Urinary bladder (tissue), 4 donors: ENCODE data around the gene MDP1. TPM values are rescaled to one million over a fixed set of nuclear protein-coding genes. Genes with fewer than 3 reads are reported as not detected.

Experiments used
- DNase-seq: peaks from one replicate; pipeline ENCODE4 v3.0.0-alpha.2; 2015; ENCODE audit errors: extremely low spot score
- H3K27ac ChIP-seq: one replicate; pipeline ENCODE4 v1.5.1; 2013; ENCODE audit warnings: low read depth, mild to moderate bottlenecking, moderate library complexity
- H3K36me3 ChIP-seq: one replicate; pipeline ENCODE4 v1.6.1; 2013; ENCODE audit warnings: mild to moderate bottlenecking, moderate library complexity; ENCODE audit not compliant: insufficient read depth
- H3K4me1 ChIP-seq: one replicate; pipeline ENCODE4 v1.6.1; 2013; ENCODE audit warnings: mild to moderate bottlenecking, moderate library complexity; ENCODE audit not compliant: insufficient read depth
- H3K4me3 ChIP-seq: one replicate; pipeline ENCODE4 v1.5.1; 2013; ENCODE audit warnings: low read depth, low read length
- WGBS: extraction: QIAGEN DNeasy Blood & Tissue Kit; methylation state at CpG from one replicate; pipeline ENCODE4 v1.1.7; 2013; 5-methylcytosine and 5-hydroxymethylcytosine counted together
- polyA plus RNA-seq: library from polyadenylated mRNA; stranded (reverse); fragments of 200-250 nt; gene quantifications from one replicate; pipeline ENCODE4 v1.2.3, GENCODE V29; 2013
- total RNA-seq: library from RNA; depleted of rRNA; stranded (reverse); fragments of >200 nt; gene quantifications from one replicate; pipeline ENCODE4 v1.2.3, GENCODE V29; 2014
- donor health status: healthy with polysubstance abuse.
- donor health status: healthy.

MDP1 gene
- total and polyA plus RNA-seq, 2 donors: 15.1 to 29.1 TPM

GRCh38 chr14:24192933-24193332 lies 22.9 kb downstream of the MDP1 start:
- WGBS: 97% methylated on average over 15 of the region's 15 CpGs
- peaks cover 1% of the 10 kb centered on the region for H3K4me1 ChIP-seq
- no peaks in the 10 kb centered on the region for H3K36me3 ChIP-seq

GRCh38 chr14:24190416-24190815 lies 25.4 kb downstream of the MDP1 start:
- Histone ChIP-seq H3K36me3 (no peaks in the 10 kb centered on the region), H3K4me1 (no peaks in the 10 kb centered on the region), H3K4me3 (no peak overlapping the region), H3K27ac (no peak overlapping the region)
- WGBS: 92% methylated on average over 10 of the region's 10 CpGs
- DNase-seq: no peak

More at GRCh38 chr14:24192933-24193332, 22.9 kb downstream of the MDP1 start:
- no peak overlapping the region for H3K27ac ChIP-seq
- no peak for DNase-seq
- no peak overlapping the region for H3K4me3 ChIP-seq

GRCh38 chr14:24189460-24189859 lies 26.4 kb downstream of the MDP1 start:
- DNase-seq: no peak
- Histone ChIP-seq H3K4me1 (no peaks in the 10 kb centered on the region), H3K27ac (no peak overlapping the region), H3K4me3 (no peak overlapping the region), H3K36me3 (no peaks in the 10 kb centered on the region)
- WGBS: 94% methylated on average over 9 of the region's 9 CpGs

GRCh38 chr14:24189059-24189375 lies 26.8 kb downstream of the MDP1 start:
- Histone ChIP-seq H3K27ac (no peak overlapping the region), H3K36me3 (no peaks in the 10 kb centered on the region), H3K4me3 (no peak overlapping the region), H3K4me1 (no peaks in the 10 kb centered on the region)
- 2% methylated on average over 3 of the region's 3 CpGs for WGBS
- no peak for DNase-seq

- under 1% methylated on average over 65 of the region's 65 CpGs for WGBS
- peak within 1 kb of the TSS; percentile 16 for H3K27ac ChIP-seq
- peak within 1 kb of the TSS; percentile 62 for H3K4me3 ChIP-seq
- peak; percentile 92 for DNase-seq
- no peaks in the 10 kb centered on the region for H3K36me3 ChIP-seq
- H3K4me1 ChIP-seq: no peaks in the 10 kb centered on the region
Measured at GRCh38 chr14:24188251-24189058, 27.4 kb downstream of the MDP1 start, which contains the start of gene IPO4. IPO4 (minus strand) TSS chr14:24188816; CDS start chr14:24188787, 29 bp downstream.

- no peak overlapping the region for H3K4me3 ChIP-seq
- 88% methylated on average over 2 of the region's 2 CpGs for WGBS
- no peaks in the 10 kb centered on the region for H3K4me1 ChIP-seq
- H3K27ac ChIP-seq: no peak overlapping the region
- H3K36me3 ChIP-seq: no peaks in the 10 kb centered on the region
- DNase-seq: no peak
Measured at GRCh38 chr14:24187539-24187915, 28.3 kb downstream of the MDP1 start.

- H3K27ac ChIP-seq: no peak overlapping the region
- H3K36me3 ChIP-seq: no peaks in the 10 kb centered on the region
- H3K4me3 ChIP-seq: no peak overlapping the region
- 93% methylated on average over 10 of the region's 10 CpGs for WGBS
- no peaks in the 10 kb centered on the region for H3K4me1 ChIP-seq
- DNase-seq: no peak
Measured at GRCh38 chr14:24186831-24187538, 28.9 kb downstream of the MDP1 start.

- DNase-seq: no peak
- Histone ChIP-seq H3K36me3 (no peaks in the 10 kb centered on the region), H3K27ac (no peak overlapping the region), H3K4me3 (no peak overlapping the region), H3K4me1 (no peaks in the 10 kb centered on the region)
- WGBS: 93% methylated on average over 11 of the region's 11 CpGs
Measured at GRCh38 chr14:24185741-24186140, 30.1 kb downstream of the MDP1 start.

GRCh38 chr14:24185026-24185425 lies 30.8 kb downstream of the MDP1 start:
- WGBS: 96% methylated on average over 7 of the region's 7 CpGs
- Histone ChIP-seq H3K27ac (no peak overlapping the region), H3K4me1 (no peaks in the 10 kb centered on the region), H3K36me3 (peaks cover 2% of the 10 kb centered on the region), H3K4me3 (no peak overlapping the region)
- DNase-seq: no peak

GRCh38 chr14:24184104-24184970 lies 31.5 kb downstream of the MDP1 start:
- no peak overlapping the region for H3K27ac ChIP-seq
- 88% methylated on average over 19 of the region's 19 CpGs for WGBS
- H3K4me1 ChIP-seq: no peaks in the 10 kb centered on the region
- H3K4me3 ChIP-seq: no peak overlapping the region
- H3K36me3 ChIP-seq: peaks cover 2% of the 10 kb centered on the region
- no peak for DNase-seq

GRCh38 chr14:24183014-24183481 lies 32.8 kb downstream of the MDP1 start:
- Histone ChIP-seq H3K27ac (no peak overlapping the region), H3K4me1 (no peaks in the 10 kb centered on the region), H3K36me3 (peaks cover 2% of the 10 kb centered on the region), H3K4me3 (no peak overlapping the region)
- DNase-seq: no peak
- 89% methylated on average over 15 of the region's 15 CpGs for WGBS

GRCh38 chr14:24182110-24182882 lies 33.6 kb downstream of the MDP1 start:
- Histone ChIP-seq H3K4me1 (no peaks in the 10 kb centered on the region), H3K27ac (no peak overlapping the region), H3K36me3 (peaks cover 2% of the 10 kb centered on the region), H3K4me3 (no peak overlapping the region)
- DNase-seq: no peak
- WGBS: 90% methylated on average over 14 of the region's 14 CpGs
